Activated CD8-positive, alpha-beta memory T cell treated with anti-CD3 and anti-CD28 coated beads, Interleukin-2, amount 10 ng/mL, durations not matched to agents 7 days and 5 days (primary cell): Measurements from ENCODE around the gene NAPA. TPM values are rescaled to one million over a fixed set of nuclear protein-coding genes. Genes with fewer than 3 reads are reported as not detected.

ENCODE experiments used
- ATAC-seq: fragments of 150-1000 bp; cut with Tn5 transposase; one replicate; pipeline ENCODE4 v1.10.0; 2021; ENCODE audit warnings: moderate library complexity
- CTCF ChIA-PET: fragments of 350-600 bp; sonication (Branson Sonifier 250); formaldehyde crosslinking; loops from one replicate; lab custom pipeline; 2021; ENCODE audit warnings: antibody characterized with exemption; lab: Charles Lee
- DNase-seq: peaks from one replicate; pipeline ENCODE4 v3.0.0-alpha.2; 2020
- H3K27ac Mint-ChIP-seq: one replicate; pipeline ENCODE4 v1.8.0; 2021; ENCODE audit warnings: mild to moderate bottlenecking, mixed read lengths
- H3K27me3 Mint-ChIP-seq: one replicate; pipeline ENCODE4 v1.8.0; 2021; ENCODE audit warnings: mixed read lengths
- H3K36me3 Mint-ChIP-seq: one replicate; pipeline ENCODE4 v1.8.0; 2021; ENCODE audit warnings: mild to moderate bottlenecking, mixed read lengths
- H3K4me1 Mint-ChIP-seq: one replicate; pipeline ENCODE4 v1.8.0; 2021; ENCODE audit warnings: mixed read lengths
- H3K4me3 Mint-ChIP-seq: one replicate; pipeline ENCODE4 v1.8.0; 2021; ENCODE audit warnings: mild to moderate bottlenecking, moderate library complexity, mixed read lengths
- H3K9me3 Mint-ChIP-seq: one replicate; pipeline ENCODE4 v1.8.0; 2022; ENCODE audit warnings: low read depth, mixed read lengths
- total RNA-seq, 2 experiments: library from RNA; stranded (reverse); gene quantifications; one replicate each; pipeline ENCODE4 v1.2.3, GENCODE V29; 2021

NAPA gene
- total RNA-seq, 2 experiments from 2014 or later, result 102 to 124 TPM

DNA sequence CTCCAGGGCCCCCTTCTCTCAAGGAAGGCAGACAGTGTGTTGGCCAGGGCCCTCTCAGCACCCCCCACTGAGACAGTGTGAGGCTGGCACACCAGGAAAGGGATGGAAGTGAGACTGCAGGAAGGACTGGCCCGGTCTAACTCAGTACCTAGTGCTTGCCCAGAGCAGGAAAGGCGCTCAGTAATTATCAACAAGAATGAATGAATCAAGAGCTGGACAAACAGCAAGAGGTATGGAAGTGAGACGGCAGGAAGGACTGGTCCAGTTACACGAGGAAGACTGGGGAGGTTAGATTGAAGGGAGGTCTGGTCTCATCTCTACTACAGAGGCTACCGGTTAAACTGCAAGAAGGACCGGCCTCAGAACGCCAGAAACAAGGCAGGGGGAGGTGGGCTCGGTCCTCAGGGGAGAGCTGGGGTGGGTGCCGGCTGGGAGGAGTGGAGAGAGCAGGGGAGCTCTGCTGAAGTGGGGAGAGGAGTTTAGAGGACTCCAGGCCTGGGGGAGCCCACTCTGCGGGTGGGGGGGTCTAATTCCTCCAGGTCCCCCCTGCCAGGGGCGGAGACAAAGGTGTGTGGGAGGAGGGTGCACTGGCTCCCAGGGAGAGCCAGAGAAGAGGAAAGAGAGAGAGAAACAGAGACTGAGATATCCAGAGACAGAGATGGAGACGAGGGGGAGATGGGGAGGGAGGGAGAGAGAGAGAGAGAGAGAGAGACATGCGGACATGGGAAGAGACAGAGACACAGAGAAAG lies 44.2 kb downstream of the NAPA start:
- CTCF ChIA-PET, result interaction anchor here (0.6 kb wide), 1 partner anchor 56 kb away, joined by 4 read pairs; no protein-coding TSS in a partner anchor
- no peak for ATAC-seq
- Mint-ChIP-seq H3K27ac (no peak overlapping the region), H3K4me1 (peaks cover 6% of the 10 kb centered on the region), H3K27me3 (peaks cover 44% of the 10 kb centered on the region), H3K4me3 (no peak overlapping the region), H3K36me3 (no peaks in the 10 kb centered on the region), H3K9me3 (no peaks in the 10 kb centered on the region)
- DNase-seq, result no peak

DNA sequence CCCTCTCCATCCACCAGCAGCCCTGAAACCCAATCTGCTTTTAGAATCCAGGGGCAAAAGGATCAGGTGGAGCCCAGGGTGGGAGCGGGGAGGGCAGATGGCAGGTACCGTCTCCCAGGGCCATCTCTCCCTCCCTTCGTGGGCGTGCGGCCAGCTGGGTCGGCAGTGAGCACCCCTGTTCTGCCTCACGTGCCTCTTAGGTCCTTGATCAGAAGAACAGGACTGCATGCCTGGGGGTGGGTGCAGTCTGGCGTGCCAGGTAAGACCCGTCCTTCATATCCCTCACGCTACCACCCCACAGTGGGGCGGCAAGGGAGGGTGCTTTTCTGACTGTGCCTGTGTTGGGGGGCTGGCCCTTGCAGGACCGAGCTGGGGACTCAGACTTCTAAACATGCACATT lies 45.1 kb downstream of the NAPA start:
- DNase-seq (no peak), ATAC-seq (no peak)
- Mint-ChIP-seq H3K27me3 (peaks cover 49% of the 10 kb centered on the region), H3K9me3 (no peaks in the 10 kb centered on the region), H3K4me3 (no peak overlapping the region), H3K36me3 (no peaks in the 10 kb centered on the region), H3K27ac (no peak overlapping the region), H3K4me1 (peaks cover 6% of the 10 kb centered on the region)
- CTCF ChIA-PET, result no interaction called here

DNA sequence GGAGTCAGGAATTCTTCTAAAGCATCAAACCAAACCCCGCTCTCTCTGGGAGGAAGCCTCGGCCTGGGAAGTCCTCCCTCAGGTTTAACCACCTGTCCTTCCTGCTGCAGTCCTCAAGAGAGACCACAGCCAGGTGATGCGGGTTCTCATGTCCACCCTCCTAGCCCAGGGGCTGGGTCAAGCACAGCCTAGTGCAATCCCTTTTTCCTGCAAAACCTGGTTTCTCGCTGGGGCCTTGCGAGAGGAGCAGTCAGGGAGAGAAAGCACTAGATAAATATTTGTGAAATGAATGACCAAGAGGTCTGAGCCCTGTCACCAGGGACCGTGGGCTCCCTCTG lies 45.5 kb downstream of the NAPA start:
- peaks cover 51% of the 10 kb centered on the region for H3K27me3 Mint-ChIP-seq

DNA sequence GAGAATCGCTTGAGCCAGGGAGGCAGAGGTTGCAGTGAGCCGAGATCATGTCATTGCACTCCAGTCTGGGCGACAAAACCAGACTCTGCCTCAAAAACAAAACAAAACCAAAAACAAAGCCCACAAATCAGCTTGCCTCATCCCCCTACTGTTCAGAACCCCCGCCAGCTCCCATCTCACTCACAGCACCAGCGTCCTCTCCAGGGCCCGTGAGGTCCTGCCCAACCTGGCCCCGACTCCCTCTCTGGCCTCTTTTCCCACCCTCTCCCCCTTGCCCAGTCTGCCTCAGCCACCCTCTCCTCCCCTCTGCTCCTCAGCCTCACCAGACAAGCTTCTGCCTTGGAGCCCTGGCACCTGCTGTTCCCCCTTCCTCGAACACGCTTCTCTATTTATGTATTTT lies 46.9 kb downstream of the NAPA start:
- no peak for DNase-seq
- Mint-ChIP-seq H3K4me1 (peaks cover 6% of the 10 kb centered on the region), H3K27me3 (peaks cover 53% of the 10 kb centered on the region), H3K9me3 (no peaks in the 10 kb centered on the region), H3K4me3 (no peak overlapping the region), H3K36me3 (no peaks in the 10 kb centered on the region), H3K27ac (no peak overlapping the region)
- ATAC-seq, result no peak
- CTCF ChIA-PET, result interaction anchor here (1.5 kb wide), 1 partner anchor 245 kb away, joined by 4 read pairs; no protein-coding TSS in a partner anchor

More for the DNA sequence above, 45.5 kb downstream of the NAPA start:
- ATAC-seq (no peak), DNase-seq (no peak)
- no peaks in the 10 kb centered on the region for H3K9me3 Mint-ChIP-seq
- CTCF ChIA-PET, result no interaction called here
- H3K4me1 Mint-ChIP-seq, result peaks cover 6% of the 10 kb centered on the region
- no peak overlapping the region for H3K4me3 Mint-ChIP-seq
- no peaks in the 10 kb centered on the region for H3K36me3 Mint-ChIP-seq
- H3K27ac Mint-ChIP-seq, result no peak overlapping the region

DNA sequence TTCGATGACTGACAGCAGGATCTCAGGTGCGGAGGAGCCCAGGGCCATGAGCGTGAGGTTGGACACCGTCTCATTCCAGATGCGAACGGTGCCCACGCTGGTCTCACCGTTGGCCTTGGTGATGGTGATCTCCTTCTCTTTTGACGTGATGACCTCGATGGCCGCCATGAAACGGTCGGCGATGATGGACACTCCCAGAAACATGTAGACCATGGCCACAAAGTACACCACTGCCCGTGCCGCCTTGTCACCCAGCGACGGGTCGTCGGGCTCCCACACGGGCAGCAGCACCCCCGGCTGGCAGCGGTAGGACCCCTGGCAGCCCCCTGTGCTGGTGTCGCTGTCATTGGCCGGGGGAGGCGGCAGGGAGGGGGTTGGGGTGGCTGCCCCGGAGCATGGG lies 48.9 kb downstream of the NAPA start:
- Mint-ChIP-seq H3K27ac (no peak overlapping the region), H3K9me3 (no peaks in the 10 kb centered on the region), H3K4me3 (no peak overlapping the region), H3K27me3 (peaks cover 51% of the 10 kb centered on the region), H3K36me3 (no peaks in the 10 kb centered on the region), H3K4me1 (peaks cover under 1% of the 10 kb centered on the region)
- ATAC-seq, result no peak
- CTCF ChIA-PET, result no interaction called here
- DNase-seq, result no peak

DNA sequence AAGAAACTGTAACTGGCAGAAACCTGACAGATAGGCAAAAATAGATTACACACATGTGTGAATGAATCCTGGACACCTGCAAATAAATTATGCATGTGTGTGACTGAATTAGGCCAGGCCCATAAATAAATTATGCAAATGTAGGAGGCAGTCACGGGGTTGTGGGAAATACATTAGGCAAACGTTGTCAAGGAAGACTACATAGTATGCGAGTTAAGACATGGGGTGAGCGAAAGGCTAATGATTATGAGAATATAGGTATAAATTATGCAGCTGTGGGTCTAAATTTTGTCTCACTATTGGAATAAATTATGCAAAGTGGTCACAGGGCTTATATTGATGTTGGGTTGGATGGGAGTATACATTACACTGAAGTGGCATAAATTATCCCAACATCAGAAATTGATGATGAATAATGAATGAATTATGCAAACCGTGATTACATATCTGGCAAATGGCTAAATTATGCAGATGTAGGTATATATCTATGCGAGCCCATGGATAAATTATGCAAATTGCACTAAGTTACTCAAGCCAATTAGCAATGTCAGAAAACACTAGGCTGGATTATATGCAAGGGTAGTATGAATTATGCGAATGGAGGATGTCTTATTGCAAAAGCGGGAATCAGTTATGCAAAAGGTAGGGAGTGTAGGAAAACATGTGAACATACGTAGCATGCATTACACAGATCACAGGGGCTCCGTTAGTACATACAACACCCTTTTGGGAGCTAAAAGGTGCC lies 50.0 kb downstream of the NAPA start:
- no peaks in the 10 kb centered on the region for H3K36me3 Mint-ChIP-seq
- no peak for ATAC-seq
- no peaks in the 10 kb centered on the region for H3K9me3 Mint-ChIP-seq
- H3K4me3 Mint-ChIP-seq, result no peak overlapping the region
- no peak overlapping the region for H3K27ac Mint-ChIP-seq
- H3K27me3 Mint-ChIP-seq, result peaks cover 44% of the 10 kb centered on the region
- CTCF ChIA-PET, result interaction anchor here (1.0 to 2.6 kb wide), 3 partner anchors 28 to 234 kb away, joined by 3 to 7 read pairs (median 3); partner anchors contain the start of gene DHX34
- DNase-seq, result no peak
- no peaks in the 10 kb centered on the region for H3K4me1 Mint-ChIP-seq

DNA sequence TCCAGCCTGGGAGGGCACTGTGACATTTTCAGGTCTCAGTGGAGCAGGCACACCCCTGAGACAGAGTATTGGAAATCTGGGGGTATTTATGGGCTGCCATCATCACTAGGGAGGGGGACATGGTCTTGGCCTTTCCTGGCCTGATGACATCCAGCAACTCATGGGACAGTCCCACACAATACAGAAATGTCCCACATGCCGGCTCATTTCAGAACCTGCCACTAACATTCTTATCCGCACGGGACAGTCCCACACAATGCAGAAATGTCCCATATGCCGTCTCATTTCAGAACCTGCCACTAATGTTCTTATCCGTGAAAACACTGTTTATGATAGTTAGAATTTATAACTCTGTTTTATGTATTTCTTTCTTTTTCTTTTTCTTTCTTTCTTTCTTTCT lies 53.0 kb downstream of the NAPA start:
- no peaks in the 10 kb centered on the region for H3K9me3 Mint-ChIP-seq
- no peaks in the 10 kb centered on the region for H3K36me3 Mint-ChIP-seq
- CTCF ChIA-PET, result interaction anchor here (2.6 kb wide), 1 partner anchor 237 kb away, joined by 7 read pairs; no protein-coding TSS in a partner anchor

DNA sequence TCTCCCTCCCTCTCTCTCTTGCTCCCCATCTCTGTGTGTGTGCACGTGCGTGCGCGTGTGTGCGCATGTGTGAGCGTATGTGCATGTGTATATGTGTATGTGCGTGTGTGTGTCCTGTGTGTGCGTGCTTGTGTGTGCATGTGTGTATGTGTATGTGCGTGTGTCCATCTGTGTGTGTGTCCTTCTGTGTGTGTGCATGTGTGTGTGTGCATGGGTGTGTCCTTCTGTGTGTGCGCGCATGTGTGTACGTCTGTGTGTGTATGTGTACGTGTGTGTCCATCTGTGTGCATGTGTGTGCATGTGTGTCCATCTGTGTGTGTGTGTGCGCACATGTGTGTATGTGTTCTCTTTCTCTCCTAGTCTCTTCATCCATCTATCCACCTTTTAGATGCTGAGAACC lies 55.4 kb downstream of the NAPA start:
- no peaks in the 10 kb centered on the region for H3K36me3 Mint-ChIP-seq
- DNase-seq (no peak), ATAC-seq (no peak)
- H3K4me3 Mint-ChIP-seq, result no peak overlapping the region
- H3K9me3 Mint-ChIP-seq, result no peaks in the 10 kb centered on the region
- CTCF ChIA-PET, result no interaction called here
- peaks cover 2% of the 10 kb centered on the region for H3K4me1 Mint-ChIP-seq
- H3K27me3 Mint-ChIP-seq, result peaks cover 34% of the 10 kb centered on the region
- H3K27ac Mint-ChIP-seq, result no peak overlapping the region

More for the DNA sequence above, 53.0 kb downstream of the NAPA start:
- peaks cover 23% of the 10 kb centered on the region for H3K27me3 Mint-ChIP-seq
- no peak for ATAC-seq
- DNase-seq, result no peak
- peaks cover 2% of the 10 kb centered on the region for H3K4me1 Mint-ChIP-seq
- no peak overlapping the region for H3K27ac Mint-ChIP-seq
- H3K4me3 Mint-ChIP-seq, result no peak overlapping the region

DNA sequence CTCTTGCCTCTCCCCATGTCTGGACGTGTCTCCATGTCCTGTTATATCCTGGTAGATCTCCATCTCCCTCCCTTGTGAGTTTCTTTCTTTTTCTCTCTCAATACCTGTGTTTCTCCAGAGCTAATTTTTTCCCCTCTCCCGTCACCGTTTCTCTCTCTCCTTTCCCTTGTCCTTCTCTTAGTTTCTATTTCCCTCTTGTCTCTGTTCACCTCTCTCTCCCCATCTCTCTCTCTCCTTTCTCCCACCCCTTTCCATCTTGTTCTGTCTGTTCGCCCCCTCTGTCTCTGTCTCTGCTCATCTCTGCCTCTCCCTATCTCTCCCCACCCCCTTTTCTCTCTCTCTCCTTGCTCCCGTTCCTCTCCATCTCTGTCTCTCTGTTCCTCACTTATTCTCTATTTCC lies 56.2 kb downstream of the NAPA start:
- peaks cover 36% of the 10 kb centered on the region for H3K27me3 Mint-ChIP-seq
- no peak overlapping the region for H3K27ac Mint-ChIP-seq
- no peak overlapping the region for H3K4me3 Mint-ChIP-seq
- H3K9me3 Mint-ChIP-seq, result no peaks in the 10 kb centered on the region
- H3K4me1 Mint-ChIP-seq, result peaks cover 2% of the 10 kb centered on the region
- DNase-seq, result no peak
- no peaks in the 10 kb centered on the region for H3K36me3 Mint-ChIP-seq
- ATAC-seq, result no peak
- CTCF ChIA-PET, result no interaction called here

DNA sequence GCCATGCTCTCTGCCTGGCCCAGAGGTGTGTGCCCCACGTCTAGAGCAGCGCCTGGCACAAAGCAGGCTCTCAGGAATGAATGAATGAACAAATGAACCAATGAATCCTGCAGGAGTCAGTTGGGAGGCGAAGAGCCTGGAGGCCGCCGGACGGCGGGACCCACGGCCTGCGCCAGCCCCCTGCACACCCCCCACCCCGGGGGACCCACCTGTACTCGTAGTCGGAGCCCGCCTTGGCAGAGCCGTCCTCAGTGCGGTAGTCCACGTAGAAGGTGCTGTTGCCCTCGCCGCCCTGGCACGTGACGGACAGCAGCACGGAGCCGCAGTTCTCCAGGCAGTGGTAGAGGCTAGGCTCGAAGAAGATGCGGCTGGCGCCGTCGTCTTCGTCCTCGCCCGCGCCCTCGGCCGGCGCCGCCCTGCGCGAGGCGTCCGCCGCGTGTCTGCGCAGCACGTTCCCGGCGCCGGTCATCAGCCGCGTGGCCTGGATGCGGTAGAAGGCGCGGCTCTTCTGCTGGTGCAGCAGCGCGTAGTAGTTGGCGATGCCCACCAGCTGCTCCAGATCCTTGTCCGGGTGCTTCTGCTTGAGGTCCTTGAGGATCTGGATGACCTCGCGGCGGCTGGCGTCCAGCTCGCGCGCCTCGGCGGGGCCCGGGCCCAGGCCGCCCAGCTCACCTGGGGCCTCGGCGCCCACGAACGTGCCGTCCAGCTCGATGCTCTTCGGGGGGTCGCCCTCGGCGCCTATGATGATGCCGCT lies 58.0 kb downstream of the NAPA start:
- no peaks in the 10 kb centered on the region for H3K9me3 Mint-ChIP-seq

DNA sequence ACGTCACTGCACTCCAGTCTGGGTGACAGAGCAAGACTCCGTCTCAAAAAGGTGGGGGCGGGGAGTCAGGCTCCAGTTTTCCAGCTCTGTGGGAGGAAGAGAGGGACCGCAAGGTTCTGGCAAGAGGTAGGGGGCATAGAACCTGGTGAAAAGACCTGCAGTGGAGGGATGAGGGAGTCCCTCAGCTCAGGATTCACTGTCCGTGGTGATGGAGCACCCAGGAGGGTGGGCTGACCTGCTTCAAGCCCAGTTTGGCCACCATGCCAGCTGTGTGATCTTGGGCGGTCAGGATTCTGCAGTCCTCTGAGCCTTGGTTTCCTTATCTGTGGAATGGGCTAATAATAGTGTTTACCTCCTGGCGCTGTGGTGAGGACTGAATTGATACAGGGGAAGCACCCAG lies 64.4 kb downstream of the NAPA start:
- H3K4me1 Mint-ChIP-seq, result peaks cover 19% of the 10 kb centered on the region
- no peak overlapping the region for H3K27ac Mint-ChIP-seq
- H3K4me3 Mint-ChIP-seq, result no peak overlapping the region
- CTCF ChIA-PET, result interaction anchor here (0.8 to 1.7 kb wide), 4 partner anchors 14 to 256 kb away, joined by 3 to 6 read pairs (median 4); partner anchors contain the start of gene KPTN
- ATAC-seq (no peak), DNase-seq (no peak)
- no peaks in the 10 kb centered on the region for H3K9me3 Mint-ChIP-seq
- H3K27me3 Mint-ChIP-seq, result peaks cover 55% of the 10 kb centered on the region
- H3K36me3 Mint-ChIP-seq, result peaks cover 2% of the 10 kb centered on the region

More for the DNA sequence above, 58.0 kb downstream of the NAPA start:
- H3K27ac Mint-ChIP-seq, result no peak overlapping the region
- H3K4me1 Mint-ChIP-seq, result peaks cover 2% of the 10 kb centered on the region
- DNase-seq, result no peak
- no peaks in the 10 kb centered on the region for H3K36me3 Mint-ChIP-seq
- peaks cover 35% of the 10 kb centered on the region for H3K27me3 Mint-ChIP-seq
- CTCF ChIA-PET, result no interaction called here
- no peak overlapping the region for H3K4me3 Mint-ChIP-seq
- no peak for ATAC-seq

DNA sequence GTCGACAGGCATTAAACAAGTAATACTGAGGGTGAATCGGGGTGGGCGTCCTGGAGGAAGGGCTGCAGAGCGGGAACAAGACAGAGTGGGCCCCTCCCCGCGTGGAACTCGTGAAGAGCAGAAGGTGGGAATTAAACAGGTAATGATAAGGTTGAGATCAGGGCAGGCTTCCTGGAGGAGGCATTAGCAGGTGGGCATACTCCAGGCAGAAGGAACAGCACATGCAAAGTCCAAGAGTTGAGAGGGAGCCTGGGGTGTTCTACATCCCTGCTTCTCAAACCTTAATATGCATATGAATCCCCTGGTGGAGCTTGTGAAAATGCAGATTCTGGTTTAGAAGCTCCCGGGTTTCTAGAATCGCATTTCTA lies 66.5 kb downstream of the NAPA start:
- Mint-ChIP-seq H3K27me3 (peaks cover 60% of the 10 kb centered on the region), H3K36me3 (peaks cover 2% of the 10 kb centered on the region), H3K9me3 (no peaks in the 10 kb centered on the region), H3K4me3 (no peak overlapping the region), H3K27ac (no peak overlapping the region), H3K4me1 (peaks cover 36% of the 10 kb centered on the region)
- DNase-seq (no peak), ATAC-seq (no peak)
- CTCF ChIA-PET, result interaction anchor here (0.7 to 4.6 kb wide), 3 partner anchors 9 to 259 kb away, joined by 3 to 40 read pairs (median 4); no protein-coding TSS in a partner anchor
